ENCODE measurements around the gene DUSP22.

The DUSP22 gene

DNA sequence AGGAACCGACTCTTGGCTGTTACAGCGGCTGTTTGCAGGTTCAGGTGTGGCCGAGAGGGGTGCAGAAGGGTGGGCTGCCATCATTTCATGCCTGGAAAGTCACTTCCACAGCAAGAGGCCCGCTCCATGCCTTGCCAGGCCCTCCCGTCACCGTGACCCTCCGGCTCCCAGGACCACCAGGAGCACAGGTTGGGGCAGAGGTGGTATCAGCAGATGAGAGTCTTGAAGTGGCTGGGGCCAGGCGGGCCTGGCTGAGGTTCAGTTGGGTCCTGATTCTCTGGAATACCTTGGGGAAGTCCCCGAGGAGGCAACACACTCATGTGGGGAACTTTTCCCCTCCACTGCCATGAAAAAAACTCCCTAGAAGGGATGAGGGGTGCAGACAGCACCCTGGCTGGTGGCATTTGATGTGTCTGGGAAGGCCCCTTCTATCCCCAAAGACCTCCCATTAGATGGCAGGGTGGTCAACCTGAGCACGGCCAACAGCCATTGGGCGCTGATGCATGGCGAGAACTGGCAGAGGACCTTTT lies 65.0 kb downstream of the DUSP22 start:
- Histone ChIP-seq H3K9ac (ENCODE audit: low read depth, low read length) (no peak overlapping the region), H3K9me3 (ENCODE audit: insufficient read depth, low read length, severe bottlenecking) (no peaks in the 10 kb centered on the region)
- no peak for ATAC-seq (ENCODE audit: insufficient read depth, low read depth)

DNA sequence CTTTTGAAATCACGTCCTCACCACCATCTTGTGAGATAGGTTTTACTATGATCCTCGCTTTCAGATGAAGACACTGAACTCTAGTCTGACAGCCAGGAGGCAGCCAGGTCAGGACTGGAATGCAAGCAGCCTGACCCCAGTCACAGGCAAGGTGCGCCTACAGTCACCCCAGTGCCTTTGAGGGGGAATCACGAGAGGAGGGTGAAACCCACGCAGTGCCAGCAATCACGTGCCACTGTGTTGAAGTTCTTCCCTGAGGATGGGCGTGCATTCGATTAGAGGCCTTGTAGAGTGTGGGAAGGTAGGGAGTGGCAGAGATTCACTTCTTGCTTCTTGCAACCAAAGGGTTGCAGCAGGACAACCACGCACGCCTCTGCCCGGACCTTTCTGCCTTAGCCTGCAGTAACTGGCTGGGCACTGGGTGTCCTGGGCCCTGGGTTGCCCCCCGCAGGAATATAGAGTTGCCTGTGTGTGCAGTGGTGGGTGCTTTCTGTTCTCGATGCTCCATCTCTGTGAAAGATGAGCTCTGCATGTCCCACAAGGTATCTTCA lies 65.6 kb downstream of the DUSP22 start:
- Histone ChIP-seq H2AFZ (ENCODE audit: low read depth, low read length) (no peak overlapping the region), H3K27ac (ENCODE audit: low read length) (no peak overlapping the region), H3K9me3 (ENCODE audit: insufficient read depth, low read length, severe bottlenecking) (no peaks in the 10 kb centered on the region), H3K27me3 (ENCODE audit: insufficient read depth, low read length, poor library complexity) (no peaks in the 10 kb centered on the region), H3K4me3 (ENCODE audit: low read depth in 1 of 2, low read length in 2 of 2) (no peak overlapping the region), H3K36me3 (ENCODE audit: insufficient read depth, low read length) (no peaks in the 10 kb centered on the region), H3K4me2 (ENCODE audit: insufficient read depth, low read length) (no peak overlapping the region), H4K20me1 (ENCODE audit: insufficient read depth, low read length) (peaks cover 7% of the 10 kb centered on the region; the same call in 1 of the 2 replicates), H3K79me2 (ENCODE audit: insufficient read depth, low read length) (no peaks in the 10 kb centered on the region), H3K9ac (ENCODE audit: low read depth, low read length) (no peak overlapping the region), H3K4me1 (ENCODE audit: insufficient read depth, low read length) (no peaks in the 10 kb centered on the region)
- no peak for ATAC-seq (ENCODE audit: insufficient read depth, low read depth)
- TF ChIP-seq, protein P1, sequence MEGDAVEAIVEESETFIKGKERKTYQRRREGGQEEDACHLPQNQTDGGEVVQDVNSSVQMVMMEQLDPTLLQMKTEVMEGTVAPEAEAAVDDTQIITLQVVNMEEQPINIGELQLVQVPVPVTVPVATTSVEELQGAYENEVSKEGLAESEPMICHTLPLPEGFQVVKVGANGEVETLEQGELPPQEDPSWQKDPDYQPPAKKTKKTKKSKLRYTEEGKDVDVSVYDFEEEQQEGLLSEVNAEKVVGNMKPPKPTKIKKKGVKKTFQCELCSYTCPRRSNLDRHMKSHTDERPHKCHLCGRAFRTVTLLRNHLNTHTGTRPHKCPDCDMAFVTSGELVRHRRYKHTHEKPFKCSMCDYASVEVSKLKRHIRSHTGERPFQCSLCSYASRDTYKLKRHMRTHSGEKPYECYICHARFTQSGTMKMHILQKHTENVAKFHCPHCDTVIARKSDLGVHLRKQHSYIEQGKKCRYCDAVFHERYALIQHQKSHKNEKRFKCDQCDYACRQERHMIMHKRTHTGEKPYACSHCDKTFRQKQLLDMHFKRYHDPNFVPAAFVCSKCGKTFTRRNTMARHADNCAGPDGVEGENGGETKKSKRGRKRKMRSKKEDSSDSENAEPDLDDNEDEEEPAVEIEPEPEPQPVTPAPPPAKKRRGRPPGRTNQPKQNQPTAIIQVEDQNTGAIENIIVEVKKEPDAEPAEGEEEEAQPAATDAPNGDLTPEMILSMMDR (IDR thresholded peaks at IDR 0.05; ENCODE audit: borderline replicate concordance, extremely low read depth, low read length, poor library complexity, severe bottlenecking), result no peak
- no peak for TF ChIP-seq EZH2 (IDR thresholded peaks at IDR 0.05; ENCODE audit: borderline replicate concordance, low read depth, low read length, severe bottlenecking)
- DNase-seq, result no peak

More for the DNA sequence above, 65.0 kb downstream of the DUSP22 start:
- H3K79me2 ChIP-seq (ENCODE audit: insufficient read depth, low read length), result no peaks in the 10 kb centered on the region
- peaks cover 7% of the 10 kb centered on the region; the same call in 1 of the 2 replicates for H4K20me1 ChIP-seq (ENCODE audit: insufficient read depth, low read length)
- no peaks in the 10 kb centered on the region for H3K27me3 ChIP-seq (ENCODE audit: insufficient read depth, low read length, poor library complexity)
- no peak overlapping the region for H3K4me3 ChIP-seq (ENCODE audit: low read depth in 1 of 2, low read length in 2 of 2)
- H3K27ac ChIP-seq (ENCODE audit: low read length), result no peak overlapping the region
- no peak overlapping the region for H2AFZ ChIP-seq (ENCODE audit: low read depth, low read length)
- no peak overlapping the region for H3K4me2 ChIP-seq (ENCODE audit: insufficient read depth, low read length)
- no peak for DNase-seq
- H3K4me1 ChIP-seq (ENCODE audit: insufficient read depth, low read length), result no peaks in the 10 kb centered on the region
- no peaks in the 10 kb centered on the region for H3K36me3 ChIP-seq (ENCODE audit: insufficient read depth, low read length)
- TF ChIP-seq, protein P1 (IDR thresholded peaks at IDR 0.05; ENCODE audit: borderline replicate concordance, extremely low read depth, low read length, poor library complexity, severe bottlenecking), result no peak
- no peak for TF ChIP-seq EZH2 (IDR thresholded peaks at IDR 0.05; ENCODE audit: borderline replicate concordance, low read depth, low read length, severe bottlenecking)

GRCh38 chr6:358432-358831 lies 66.1 kb downstream of the DUSP22 start:
- no peaks in the 10 kb centered on the region for H3K9me3 ChIP-seq (ENCODE audit: insufficient read depth, low read length, severe bottlenecking)
- no peaks in the 10 kb centered on the region for H3K36me3 ChIP-seq (ENCODE audit: insufficient read depth, low read length)
- no peak overlapping the region for H3K27ac ChIP-seq (ENCODE audit: low read length)
- H3K79me2 ChIP-seq (ENCODE audit: insufficient read depth, low read length), result no peaks in the 10 kb centered on the region
- ATAC-seq (ENCODE audit: insufficient read depth, low read depth) (no peak), DNase-seq (no peak)
- H2AFZ ChIP-seq (ENCODE audit: low read depth, low read length), result no peak overlapping the region
- H3K4me2 ChIP-seq (ENCODE audit: insufficient read depth, low read length), result no peak overlapping the region
- no peaks in the 10 kb centered on the region for H3K4me1 ChIP-seq (ENCODE audit: insufficient read depth, low read length)
- no peak overlapping the region for H3K9ac ChIP-seq (ENCODE audit: low read depth, low read length)
- no peaks in the 10 kb centered on the region for H3K27me3 ChIP-seq (ENCODE audit: insufficient read depth, low read length, poor library complexity)
- TF ChIP-seq, protein P1 (IDR thresholded peaks at IDR 0.05; ENCODE audit: borderline replicate concordance, extremely low read depth, low read length, poor library complexity, severe bottlenecking), result no peak
- TF ChIP-seq EZH2 (IDR thresholded peaks at IDR 0.05; ENCODE audit: borderline replicate concordance, low read depth, low read length, severe bottlenecking), result no peak
- no peak overlapping the region for H3K4me3 ChIP-seq (ENCODE audit: low read depth in 1 of 2, low read length in 2 of 2)
- H4K20me1 ChIP-seq (ENCODE audit: insufficient read depth, low read length), result peaks cover 7% of the 10 kb centered on the region; the same call in 1 of the 2 replicates

Data from DND-41 (cell line).